Gastrocnemius medialis (tissue), 4 donors: Measurements from ENCODE around the gene PAX6.

ENCODE experiments used
- POLR2A ChIP-seq, 2 donors: fragments of 450-650 bp; IDR thresholded peaks; one replicate each; pipeline ENCODE4 v1.6.1; 2017; ENCODE audit warnings: antibody characterized with exemption in 2 of 2, mild to moderate bottlenecking in 2 of 2, moderate library complexity in 2 of 2
- TF ChIP-seq, protein P1 (sequence below), 5 experiments: fragments of 450-650 bp in 3 of 5; fragments of 200-600 bp in 2 of 5; sonication (generic) in 2 of 5; IDR thresholded peaks in 4 of 5; conservative IDR thresholded peaks in 1 of 5; 1 replicate in 4 of 5; 2 replicates in 1 of 5; pipeline ENCODE4 v1.5.1; 2016 to 2019; ENCODE audit warnings: antibody characterized with exemption in 5 of 5, mild to moderate bottlenecking in 3 of 5, moderate library complexity in 3 of 5

DNA sequence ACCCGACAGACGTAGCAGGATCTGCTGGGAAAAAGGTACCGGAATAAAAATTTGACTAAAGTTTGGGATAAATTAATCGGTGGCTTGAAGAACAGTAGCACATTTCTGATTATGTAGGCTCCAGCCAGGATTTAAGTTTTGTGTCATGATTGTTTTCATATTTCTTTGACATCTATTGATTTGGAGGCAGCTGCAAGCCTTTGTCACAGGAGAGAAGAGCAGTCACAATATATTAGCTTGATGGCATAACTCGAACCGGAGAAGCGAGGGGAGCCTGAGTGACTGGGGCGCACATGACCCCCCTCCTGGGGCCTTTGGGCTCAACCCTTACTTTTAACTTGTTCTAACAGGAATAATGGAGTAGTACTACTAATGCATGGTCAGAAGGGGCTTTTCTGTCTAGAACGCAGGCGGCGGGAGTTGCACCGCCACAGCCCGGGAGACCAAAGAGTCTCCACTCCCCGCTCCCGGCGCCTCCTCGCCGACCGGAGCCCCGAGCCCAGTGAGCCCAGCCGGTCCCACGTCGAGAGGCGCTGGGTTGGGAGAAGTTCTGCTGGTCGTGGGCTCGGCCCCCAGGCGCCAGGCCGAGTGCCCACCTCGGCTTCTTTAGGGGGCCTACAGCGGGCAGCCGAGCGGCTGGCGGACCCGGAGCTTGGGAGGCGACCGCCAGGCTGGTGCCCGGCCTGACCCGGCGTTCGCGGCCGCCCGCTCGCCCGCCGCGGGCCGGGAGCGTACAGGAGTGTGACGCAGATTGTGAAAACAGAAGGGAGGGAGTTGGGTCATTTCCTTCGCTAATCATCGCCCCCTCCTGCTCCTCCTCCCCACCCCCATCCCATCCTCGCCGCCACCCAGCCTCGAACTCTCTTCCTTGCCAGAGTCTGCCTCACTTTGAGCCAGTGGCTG lies 15.7 kb upstream of the PAX6 start:
- TF ChIP-seq POLR2A (IDR thresholded peaks at IDR 0.05), result no peak
- TF ChIP-seq, protein P1, sequence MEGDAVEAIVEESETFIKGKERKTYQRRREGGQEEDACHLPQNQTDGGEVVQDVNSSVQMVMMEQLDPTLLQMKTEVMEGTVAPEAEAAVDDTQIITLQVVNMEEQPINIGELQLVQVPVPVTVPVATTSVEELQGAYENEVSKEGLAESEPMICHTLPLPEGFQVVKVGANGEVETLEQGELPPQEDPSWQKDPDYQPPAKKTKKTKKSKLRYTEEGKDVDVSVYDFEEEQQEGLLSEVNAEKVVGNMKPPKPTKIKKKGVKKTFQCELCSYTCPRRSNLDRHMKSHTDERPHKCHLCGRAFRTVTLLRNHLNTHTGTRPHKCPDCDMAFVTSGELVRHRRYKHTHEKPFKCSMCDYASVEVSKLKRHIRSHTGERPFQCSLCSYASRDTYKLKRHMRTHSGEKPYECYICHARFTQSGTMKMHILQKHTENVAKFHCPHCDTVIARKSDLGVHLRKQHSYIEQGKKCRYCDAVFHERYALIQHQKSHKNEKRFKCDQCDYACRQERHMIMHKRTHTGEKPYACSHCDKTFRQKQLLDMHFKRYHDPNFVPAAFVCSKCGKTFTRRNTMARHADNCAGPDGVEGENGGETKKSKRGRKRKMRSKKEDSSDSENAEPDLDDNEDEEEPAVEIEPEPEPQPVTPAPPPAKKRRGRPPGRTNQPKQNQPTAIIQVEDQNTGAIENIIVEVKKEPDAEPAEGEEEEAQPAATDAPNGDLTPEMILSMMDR (IDR thresholded peaks at IDR 0.05 in 4 of 5, conservative IDR thresholded peaks at IDR 0.05 in 1 of 5), result no peak
